ENCODE measurements around the gene LRRTM4. TPM values are rescaled to one million over a fixed set of nuclear protein-coding genes. Genes with fewer than 3 reads are reported as not detected.

Gene LRRTM4
- total RNA-seq, 1 donor from 2014 or later, result not detected

DNA sequence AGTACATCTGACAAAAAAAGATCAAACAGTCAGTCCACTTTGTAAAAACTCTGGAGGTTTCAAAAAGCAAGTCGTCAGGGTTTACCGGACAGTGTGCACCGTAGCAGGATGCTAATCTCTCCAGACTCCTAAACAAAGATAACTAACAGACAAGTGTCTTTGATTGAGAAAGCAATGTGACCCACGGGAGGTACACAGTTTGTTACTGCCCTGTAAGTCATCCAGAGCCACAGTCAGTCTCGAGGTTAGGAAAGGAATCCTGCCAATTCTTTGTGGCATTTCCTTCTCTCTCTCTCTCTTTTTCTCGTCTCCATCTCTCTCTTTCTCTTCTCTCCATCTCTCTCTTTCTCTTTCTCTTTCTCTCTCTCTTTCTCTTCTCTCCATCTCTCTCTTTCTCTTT, 42.8 kb downstream of the LRRTM4 start:
- intact Hi-C loops (cut with micrococcal nuclease), result no loop called here

DNA sequence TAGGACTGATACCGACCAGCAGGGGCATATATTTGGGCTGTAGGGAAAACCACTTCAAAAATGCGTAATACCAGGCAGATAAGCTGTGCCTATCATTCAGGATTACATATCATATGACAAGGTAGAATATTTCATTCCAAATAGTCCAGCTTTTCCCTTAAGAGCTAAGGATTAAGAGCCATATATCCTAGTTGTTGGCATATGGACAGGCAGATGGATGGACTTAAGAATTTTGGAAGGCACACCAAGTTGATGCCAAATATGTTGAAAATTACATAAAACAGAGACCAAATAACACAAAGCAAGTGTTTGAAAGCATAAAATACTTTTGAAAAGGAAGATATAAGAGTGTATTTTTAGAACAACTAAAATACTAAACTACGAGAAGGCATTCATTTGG, 52.1 kb downstream of the LRRTM4 start:
- intact Hi-C loops (cut with micrococcal nuclease), result no loop called here

DNA sequence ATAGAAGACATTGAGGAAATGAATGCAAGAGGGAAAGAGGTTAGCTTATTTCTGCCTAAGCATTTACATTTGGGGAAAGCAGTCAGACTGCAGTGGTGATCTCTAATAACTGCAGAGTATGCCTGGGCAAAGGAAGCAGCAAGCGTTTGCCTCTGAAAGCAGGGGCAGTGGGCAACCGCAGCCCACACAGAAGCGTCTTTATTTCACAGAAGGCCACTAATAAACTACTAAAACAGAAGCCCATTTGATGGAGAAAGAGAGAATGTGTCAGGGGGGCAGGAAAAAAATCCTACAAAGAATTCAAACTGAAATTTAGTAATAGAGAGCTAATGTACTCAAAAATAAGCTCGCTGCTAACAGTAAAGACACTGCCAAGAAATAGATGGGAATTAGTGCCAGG, 53.1 kb downstream of the LRRTM4 start:
- intact Hi-C loops (cut with micrococcal nuclease), result no loop called here

DNA sequence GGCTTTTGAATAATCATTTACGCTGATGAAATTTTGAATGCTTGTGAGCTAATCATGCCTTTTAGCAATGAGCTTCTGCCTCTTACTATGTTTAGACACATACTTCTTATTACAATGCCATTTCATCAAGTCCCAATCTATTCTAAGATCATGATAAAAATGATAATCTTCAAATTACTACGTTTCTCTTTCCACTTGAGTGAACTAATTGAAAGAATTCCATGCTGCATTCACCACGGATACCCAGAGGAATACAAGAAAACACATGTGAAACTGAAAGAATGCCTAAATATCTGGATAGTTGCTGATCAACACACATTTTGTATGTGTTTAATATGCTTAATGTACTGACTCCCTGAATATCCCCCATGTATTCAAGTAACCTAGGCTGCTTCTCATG, 62.3 kb downstream of the LRRTM4 start:
- intact Hi-C loops (cut with micrococcal nuclease), result no loop called here

DNA sequence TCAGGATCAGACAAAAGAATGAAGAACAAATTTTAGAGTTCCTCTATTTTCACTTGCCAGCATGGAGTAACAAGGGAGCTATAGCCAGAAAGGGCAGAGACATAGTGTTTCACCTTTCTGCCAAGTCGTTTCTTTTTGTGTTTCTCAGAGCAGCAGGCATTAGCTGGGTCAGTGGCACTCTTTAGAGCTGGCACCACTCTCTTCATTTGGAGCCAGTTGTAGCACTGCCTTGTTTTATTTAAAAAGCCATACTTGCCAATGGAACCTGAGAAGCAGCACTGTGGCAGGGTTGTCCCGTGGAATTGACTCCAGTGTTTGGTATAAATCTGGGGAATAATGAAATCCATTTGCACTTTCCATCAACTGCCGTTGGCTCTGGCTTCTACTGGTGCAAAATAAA, 64.0 kb downstream of the LRRTM4 start:
- intact Hi-C loops (cut with micrococcal nuclease), result no loop called here

DNA sequence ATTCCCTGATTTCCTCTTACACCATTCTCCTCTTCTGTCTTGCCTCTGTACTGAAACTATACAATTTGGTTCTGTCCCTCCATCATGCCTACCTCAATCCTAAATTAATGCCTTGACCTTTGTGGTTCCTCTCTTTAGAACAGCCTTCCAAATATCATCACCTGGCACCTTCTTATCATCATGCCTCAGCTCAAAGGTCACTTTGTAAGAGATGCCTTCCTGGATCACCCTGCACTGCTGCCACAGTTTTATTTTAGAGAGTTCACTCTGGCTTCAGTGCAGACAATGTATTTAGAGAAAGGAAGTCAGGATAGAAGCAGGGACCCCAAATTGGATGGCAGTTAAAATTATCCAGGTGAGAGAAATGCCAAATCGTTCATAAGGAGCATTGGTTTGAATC, 64.5 kb downstream of the LRRTM4 start:
- intact Hi-C loops (cut with micrococcal nuclease), result no loop called here

DNA sequence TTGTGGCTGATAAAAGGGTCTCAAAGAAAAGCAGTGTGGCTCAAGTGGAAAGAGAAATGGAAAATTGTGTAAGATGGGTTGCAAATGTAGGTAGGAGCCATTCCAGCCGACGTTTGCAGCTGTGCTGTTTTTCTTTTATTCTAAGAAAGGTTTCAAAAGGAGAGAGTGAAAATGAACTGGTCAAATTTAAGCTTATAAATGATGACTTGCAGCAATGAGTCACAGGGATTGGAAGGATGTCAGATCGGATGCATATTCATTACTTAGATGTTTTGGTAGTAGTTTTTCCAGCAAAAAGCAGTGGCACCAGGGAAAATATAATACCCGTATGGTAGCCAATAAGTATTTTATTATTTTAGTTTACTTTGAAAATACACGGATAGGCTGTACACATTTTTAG, 79.1 kb downstream of the LRRTM4 start:
- intact Hi-C loops (cut with micrococcal nuclease), result no loop called here

DNA sequence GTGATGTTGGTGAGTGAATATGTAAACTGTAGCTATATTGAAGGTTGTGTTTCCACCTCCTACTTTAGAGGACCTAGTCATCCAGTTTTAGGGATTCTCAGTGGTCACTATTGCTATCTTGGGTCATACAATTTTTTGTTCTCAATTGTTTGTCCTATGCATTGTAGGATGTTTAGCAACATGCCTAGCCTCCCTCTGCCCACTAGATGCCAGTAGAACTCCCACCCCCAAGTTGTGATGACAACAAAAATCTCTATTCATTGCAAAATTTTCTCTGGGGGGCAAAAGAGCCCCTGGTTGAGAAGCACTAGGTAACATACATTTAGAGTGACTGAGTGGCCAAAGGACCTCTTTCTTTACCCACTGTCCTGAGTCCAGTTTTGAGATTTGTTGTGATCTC, 87.3 kb downstream of the LRRTM4 start:
- intact Hi-C loops (cut with micrococcal nuclease), result no loop called here

DNA sequence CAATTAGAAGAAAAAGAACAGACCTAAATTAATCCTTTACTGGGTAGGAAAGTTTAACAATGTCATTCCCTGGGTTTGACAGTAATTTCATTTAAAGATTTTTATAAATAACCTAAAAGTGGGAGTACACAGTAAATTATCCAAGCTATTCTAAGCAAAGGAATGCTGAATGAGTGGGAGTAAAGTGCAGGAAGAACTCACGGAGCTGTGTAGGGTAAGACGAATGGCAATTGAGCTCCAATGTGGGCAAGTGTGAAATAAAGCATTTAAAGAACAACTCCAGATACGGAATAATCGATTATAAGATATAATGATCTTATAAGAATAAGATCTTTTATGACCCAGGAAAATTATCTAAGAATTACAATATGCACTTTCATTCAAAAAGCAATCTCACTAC, 93.2 kb downstream of the LRRTM4 start:
- intact Hi-C loops (cut with micrococcal nuclease), result no loop called here

DNA sequence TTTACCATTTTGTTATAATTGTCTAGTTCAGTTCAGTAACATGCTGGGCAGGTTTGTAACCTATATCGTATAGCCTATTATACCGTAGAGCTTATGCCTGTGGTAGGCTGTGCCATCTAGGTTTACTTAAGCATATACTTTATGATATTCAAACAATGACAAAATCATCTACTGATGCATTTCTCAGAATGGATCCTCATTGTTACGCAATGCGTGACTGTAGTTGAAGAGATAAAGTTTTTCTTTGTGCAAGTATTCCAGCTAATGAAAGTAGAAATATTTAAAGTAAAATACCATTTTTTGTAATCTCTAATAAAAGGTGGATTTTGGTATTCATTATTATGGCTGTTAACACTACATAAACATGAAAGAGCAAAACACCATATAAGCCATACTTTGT, 100.2 kb downstream of the LRRTM4 start:
- intact Hi-C loops (cut with micrococcal nuclease), result no loop called here

DNA sequence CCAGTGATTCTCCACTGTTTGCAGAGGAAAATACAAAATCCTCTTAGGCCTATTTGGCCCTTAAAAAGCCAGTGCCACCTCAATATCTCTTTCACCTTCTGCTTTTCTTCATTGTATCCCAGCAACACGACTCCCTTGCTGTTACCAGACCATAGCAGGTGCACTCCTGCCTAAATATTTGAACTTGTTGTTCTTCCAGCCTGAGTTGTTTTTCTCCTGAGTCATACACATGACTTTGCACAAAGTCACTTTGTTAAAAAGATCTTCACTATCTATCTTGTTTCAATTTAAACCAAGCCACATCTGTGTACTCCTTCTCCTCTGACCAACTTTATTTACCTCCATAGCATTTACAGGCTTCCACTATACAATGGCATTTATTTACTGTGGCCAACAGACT, 103.6 kb downstream of the LRRTM4 start:
- intact Hi-C loops (cut with micrococcal nuclease), result no loop called here

DNA sequence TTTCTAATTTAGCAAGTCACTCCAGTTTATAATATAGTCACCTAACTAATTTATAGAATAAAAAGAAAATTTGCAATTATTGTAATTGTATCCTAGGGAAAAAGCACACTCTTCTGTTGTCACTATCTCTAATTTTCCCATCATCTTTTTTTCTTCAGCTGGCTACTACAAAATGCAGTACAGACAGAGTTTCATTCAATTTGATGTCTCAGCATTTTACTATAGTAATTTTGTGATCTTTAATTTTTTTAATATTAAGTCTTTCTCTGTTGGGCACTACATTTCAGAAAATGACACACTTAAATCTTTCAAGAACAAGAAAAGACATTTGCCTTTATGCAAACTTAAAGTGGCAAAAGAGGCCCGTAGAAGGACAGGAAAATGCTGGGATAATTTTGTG, 118.0 kb downstream of the LRRTM4 start:
- intact Hi-C loops (cut with micrococcal nuclease), result no loop called here

DNA sequence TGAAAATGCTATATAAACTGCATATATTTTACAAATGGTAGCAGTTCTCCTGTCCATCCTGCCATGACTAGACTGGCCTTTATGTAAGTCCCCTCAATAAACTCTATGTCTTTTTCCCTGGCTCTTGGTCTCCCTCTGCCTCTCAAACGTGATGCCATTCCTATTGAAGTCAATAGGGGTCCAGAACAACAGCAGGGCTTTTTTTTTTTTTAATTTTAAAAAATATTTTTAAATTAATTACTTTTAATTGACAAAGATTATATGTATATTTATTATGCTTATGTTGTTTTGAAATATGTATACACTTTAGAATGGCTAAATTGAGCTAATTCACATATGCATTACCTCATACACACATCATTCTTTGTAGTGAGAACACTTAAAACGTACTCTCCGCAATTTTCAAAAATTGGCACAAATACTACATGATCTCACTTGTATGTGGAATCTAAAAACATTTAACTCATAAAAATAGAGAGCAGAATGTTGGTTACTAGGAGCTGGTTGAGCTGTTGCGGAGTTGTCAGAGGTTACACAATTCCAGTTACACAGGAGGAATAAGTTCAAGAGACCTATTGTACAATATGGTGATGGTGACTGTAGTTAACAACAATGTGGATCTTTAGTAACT, 123.1 kb downstream of the LRRTM4 start:
- intact Hi-C loops (cut with micrococcal nuclease), result no loop called here

DNA sequence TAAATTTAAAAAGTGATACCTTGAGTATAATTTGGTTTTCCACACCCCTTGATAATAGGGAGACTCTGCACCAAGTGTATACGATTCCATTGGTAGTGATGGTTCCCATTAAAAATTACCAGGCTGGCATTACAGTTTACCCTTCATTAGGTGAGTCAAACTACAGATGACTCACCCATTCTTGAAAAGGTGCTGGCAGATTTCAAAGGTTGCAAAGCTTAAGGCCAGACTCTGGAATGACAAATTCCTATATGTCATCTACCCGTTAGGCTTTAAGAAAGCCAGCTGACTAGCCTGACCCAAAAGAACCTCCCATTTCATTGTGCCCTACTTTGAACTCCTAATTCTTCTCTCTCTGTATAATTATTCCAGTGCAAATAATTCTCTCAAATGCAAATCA, 124.4 kb downstream of the LRRTM4 start:
- intact Hi-C loops (cut with micrococcal nuclease), result no loop called here

DNA sequence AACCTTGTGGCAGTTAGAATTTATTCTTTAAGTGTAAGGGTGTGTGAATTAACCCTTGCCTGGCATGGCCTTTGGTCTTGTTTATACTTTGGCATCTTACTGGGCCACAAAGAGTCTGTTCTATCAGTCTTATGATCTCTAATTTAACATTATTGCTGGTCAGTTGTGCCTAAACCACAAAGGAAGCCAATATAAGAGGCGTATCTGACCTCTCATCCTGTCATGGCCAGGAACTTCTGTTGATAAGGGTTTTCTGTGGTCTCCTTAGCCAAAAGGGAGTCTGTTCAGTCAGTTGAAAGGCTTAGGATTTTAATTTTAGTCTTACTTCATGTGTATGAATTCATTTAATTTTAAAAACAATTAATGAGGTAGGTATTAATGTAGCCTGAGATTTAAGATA, 127.2 kb downstream of the LRRTM4 start:
- intact Hi-C loops (cut with micrococcal nuclease), result no loop called here

DNA sequence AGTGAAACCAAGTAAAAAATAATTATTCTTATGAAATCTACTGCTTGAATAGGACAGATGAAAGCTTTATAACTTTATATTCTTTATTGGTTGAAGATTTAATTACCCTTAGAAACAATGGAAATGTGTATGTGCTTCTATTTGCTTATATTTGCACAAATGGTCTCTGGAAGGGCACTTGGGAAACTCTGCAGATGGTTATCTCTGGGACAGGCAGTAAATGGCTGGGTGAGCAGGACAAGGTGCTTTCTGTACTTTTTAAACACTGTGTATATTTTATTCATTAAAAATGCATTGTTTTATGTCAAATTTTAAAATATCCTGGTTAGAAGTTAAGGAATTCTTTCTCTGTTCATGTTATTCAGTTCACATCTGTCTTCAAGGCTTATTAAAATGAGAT, 131.1 kb downstream of the LRRTM4 start:
- intact Hi-C loops (cut with micrococcal nuclease), result no loop called here

DNA sequence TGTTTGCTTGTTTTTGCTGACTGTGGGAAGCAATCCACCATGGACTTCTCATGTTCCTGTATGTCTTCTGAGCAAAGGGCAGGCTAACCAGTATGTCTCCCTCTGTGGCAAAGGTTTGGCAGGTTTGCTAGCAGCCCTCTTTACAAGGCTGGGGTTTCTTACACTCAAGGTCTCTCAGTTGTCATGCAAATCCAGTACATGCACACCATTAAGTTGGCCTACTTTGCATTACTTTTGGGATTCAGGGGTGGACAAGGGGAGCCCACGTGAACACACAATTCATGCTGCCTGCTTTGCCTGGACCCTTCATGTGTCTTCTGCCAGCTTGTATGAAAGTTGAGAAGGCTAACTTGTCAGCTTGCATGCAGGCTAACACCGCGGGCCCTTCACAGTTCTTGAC, 134.9 kb downstream of the LRRTM4 start:
- intact Hi-C loops (cut with micrococcal nuclease), result no loop called here

DNA sequence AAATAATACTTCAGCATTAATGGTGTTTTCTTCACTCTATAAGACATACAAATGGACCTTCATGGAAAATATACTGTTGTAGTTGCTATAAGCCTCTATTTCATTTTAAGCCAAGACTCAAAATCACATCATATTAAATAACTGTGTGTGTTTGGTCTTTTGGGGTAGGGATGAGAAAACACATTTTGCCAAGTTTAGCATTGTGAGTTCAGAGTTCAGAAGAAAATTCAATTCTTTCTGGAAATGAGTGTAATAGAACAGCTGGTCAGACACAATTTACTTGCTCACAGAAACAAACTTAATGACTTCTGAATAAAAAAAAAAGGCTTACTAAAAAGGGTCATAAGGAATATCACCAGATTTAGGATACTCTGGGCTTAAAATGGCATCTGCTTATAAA, 149.5 kb downstream of the LRRTM4 start:
- intact Hi-C loops (cut with micrococcal nuclease), result no loop called here

DNA sequence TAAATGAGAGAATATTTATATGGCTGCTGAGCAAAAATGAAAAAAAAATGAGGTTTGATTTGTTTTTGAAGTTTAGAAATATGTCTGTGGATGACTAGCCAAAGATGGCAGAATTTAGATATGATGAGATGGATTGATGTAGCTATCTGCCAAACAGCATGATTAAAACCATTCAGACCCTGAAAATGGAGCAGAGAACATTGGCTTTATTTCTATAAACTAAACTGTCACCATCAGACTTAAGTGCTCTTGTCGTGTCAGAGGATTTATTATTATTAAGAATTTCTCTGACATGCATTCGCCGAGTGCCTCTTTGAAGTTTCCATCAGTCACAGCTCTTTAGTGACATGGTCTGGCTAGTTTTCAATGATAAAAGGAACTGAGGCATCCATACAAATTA, 151.7 kb downstream of the LRRTM4 start:
- intact Hi-C loops (cut with micrococcal nuclease), result no loop called here

DNA sequence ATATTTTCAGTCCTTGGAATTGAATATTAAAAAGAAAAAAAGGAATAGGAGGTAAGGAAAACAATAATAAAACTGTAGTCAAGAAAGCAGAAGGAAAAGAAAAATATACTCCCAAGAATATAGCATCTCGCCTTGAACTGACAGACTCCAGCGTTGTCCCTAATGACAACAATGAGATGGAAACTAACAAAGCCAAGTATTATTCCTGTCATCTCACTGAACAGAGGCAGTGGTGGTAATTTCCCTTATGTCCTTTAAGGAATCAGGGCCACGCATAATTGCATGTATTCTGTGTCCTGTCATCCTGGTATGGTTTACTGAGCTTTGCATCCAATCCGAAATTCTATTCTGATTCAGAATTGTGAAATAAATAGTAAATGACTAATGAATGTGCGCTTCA, 158.9 kb downstream of the LRRTM4 start:
- intact Hi-C loops (cut with micrococcal nuclease), result no loop called here

DNA sequence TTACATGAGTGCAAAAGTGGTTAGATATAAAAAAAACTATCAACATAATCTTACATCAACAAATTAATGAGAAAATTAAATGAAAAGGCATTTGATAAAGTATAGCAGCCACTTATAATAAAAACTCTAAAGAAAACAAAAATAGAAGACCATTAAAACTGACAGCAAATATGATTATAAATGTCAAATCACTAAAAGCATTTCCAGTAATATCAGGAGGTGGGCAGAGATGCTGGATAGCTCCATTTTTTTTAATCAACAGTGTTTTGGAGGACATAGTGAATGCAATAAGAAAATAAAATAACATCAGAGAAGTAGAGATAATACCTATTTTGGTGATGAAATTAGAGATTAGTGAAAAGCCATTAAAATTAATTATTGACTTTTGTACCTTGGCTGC, 173.4 kb downstream of the LRRTM4 start:
- intact Hi-C loops (cut with micrococcal nuclease), result no loop called here

DNA sequence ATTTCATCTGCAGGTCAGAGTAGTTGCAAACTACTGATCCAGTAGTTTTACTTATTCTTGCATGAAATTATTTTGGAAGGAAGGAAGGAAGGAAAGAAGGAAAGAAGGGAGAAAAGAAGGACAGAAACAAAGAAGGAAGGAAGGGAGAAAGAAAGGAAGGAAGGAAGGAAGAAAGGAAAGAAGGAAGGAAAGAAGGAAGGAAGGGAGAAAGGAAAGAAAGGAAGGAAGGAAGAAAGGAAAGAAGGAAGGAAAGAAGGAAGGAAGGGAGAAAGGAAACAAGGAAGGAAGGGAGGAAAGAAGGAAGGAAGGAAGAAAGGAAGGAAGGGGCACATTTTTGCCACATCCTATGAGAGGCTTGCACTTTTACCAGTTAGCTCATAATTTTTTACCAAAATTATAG, 186.2 kb downstream of the LRRTM4 start:
- intact Hi-C loops (cut with micrococcal nuclease), result no loop called here

DNA sequence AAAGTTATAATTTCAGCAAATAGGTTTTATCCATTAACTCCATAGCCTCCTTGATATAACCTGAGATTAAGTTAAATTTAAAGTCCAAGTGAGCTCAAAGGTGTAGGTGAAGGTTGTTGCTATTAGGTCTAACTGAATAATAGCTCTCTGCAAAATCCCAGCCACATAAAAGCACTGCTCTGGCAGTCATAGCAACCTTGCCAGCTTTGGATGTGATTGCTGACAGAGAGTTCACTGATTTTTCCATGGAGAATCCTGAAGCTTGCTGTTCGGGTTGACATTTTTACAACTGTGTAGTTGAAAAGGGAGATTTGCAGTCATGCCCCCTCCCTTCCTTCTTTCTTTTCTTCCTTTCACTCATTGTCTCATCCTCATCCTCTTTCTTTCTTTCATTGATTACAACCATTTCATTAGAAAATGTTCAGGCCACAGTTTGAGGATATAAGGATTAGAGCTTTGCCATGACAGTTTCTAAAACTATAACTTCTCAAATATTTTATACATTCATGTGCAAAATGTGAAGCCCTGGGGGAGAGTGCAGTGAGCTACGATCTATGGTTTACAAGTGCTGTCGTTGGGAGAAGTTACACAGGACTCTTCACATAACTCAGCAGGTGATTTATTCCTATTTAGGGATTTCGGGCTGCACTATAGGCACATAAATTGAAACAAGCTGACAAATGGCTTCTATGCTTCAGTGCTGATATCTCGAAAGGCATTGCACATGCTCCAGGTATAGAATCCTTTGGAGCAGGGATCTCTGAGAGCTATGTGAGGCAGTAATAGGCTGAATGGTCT, 193.8 kb downstream of the LRRTM4 start:
- intact Hi-C loops (cut with micrococcal nuclease), result no loop called here

Measured in T-helper 2 cell treated with Interferon-gamma antibody and Interleukin-4, amounts not matched to agents 100 ng/mL and 5 ng/mL, for 36 hours (primary cell).